Suprapubic skin (tissue), 4 donors: ENCODE results near the gene SYNRG.

ENCODE experiments used
- EP300 ChIP-seq: sonication (generic); formaldehyde crosslinking; IDR thresholded peaks from one replicate; pipeline ENCODE4 v1.6.1; 2017; ENCODE audit warnings: antibody characterized with exemption
- POLR2A ChIP-seq, 2 donors: fragments of 450-650 bp; IDR thresholded peaks; one replicate each; pipeline ENCODE4 v1.6.1; 2017; ENCODE audit warnings: antibody characterized with exemption in 2 of 2, mild to moderate bottlenecking in 2 of 2, moderate library complexity in 2 of 2
- POLR2AphosphoS5 ChIP-seq, 3 donors: sonication (generic); formaldehyde crosslinking; IDR thresholded peaks; one replicate each; pipeline ENCODE4 v1.6.1; 2017; ENCODE audit warnings: antibody characterized with exemption in 3 of 3
- TF ChIP-seq, protein P1 (sequence below), 2 donors: fragments of 200-600 bp in 1 of 2; fragments of 450-650 bp in 1 of 2; sonication (generic) in 1 of 2; IDR thresholded peaks; one replicate each; pipeline ENCODE4 v1.5.1; 2016 to 2019; ENCODE audit warnings: antibody characterized with exemption in 2 of 2, mild to moderate bottlenecking in 1 of 2, moderate library complexity in 1 of 2

DNA sequence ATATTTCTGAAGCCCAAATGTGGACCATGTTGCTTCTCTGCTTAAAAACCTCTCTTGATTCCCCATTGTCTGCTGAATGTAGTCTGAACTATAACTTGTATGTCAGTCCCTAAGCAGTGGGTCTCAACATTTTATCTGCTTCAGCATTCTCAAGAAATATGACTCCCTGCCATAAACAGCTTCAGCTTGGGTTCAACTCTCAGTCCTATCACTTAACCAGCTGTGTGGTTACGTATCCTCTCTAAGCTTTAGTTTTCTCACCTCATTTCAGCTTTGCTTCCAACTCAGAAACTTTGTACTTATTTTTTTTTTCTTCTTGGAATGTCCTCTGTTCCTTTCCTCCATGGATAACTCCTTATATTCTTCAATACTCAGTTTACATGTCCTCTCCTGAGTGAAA lies 38.6 kb upstream of the SYNRG start:
- TF ChIP-seq, protein P1, sequence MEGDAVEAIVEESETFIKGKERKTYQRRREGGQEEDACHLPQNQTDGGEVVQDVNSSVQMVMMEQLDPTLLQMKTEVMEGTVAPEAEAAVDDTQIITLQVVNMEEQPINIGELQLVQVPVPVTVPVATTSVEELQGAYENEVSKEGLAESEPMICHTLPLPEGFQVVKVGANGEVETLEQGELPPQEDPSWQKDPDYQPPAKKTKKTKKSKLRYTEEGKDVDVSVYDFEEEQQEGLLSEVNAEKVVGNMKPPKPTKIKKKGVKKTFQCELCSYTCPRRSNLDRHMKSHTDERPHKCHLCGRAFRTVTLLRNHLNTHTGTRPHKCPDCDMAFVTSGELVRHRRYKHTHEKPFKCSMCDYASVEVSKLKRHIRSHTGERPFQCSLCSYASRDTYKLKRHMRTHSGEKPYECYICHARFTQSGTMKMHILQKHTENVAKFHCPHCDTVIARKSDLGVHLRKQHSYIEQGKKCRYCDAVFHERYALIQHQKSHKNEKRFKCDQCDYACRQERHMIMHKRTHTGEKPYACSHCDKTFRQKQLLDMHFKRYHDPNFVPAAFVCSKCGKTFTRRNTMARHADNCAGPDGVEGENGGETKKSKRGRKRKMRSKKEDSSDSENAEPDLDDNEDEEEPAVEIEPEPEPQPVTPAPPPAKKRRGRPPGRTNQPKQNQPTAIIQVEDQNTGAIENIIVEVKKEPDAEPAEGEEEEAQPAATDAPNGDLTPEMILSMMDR (IDR thresholded peaks at IDR 0.05), result no peak
- TF ChIP-seq POLR2A (IDR thresholded peaks at IDR 0.05) (no peak), EP300 (no peak), POLR2AphosphoS5 (IDR thresholded peaks at IDR 0.05) (no peak)
